Measurements from ENCODE around the gene SLCO2B1.

The SLCO2B1 gene

GRCh38 chr11:75195167-75195962 lies 44.5 kb downstream of the SLCO2B1 start:
- DNase-seq: no peak

DNA sequence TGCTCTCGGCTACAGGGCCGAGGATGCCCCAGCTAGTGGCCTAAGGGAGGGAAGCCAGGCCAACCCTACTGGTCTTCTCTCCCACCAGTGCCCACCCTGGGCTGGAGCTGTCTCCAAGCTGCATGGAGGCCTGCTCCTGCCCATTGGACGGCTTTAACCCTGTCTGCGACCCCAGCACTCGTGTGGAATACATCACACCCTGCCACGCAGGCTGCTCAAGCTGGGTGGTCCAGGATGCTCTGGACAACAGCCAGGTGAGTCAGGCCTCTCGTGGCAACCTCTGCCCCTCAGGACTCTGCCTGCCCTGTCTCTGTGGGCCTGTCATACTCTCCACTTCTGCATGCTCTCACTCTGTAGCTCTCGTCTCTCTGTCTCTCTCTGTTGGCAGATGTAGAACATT lies 45.5 kb downstream of the SLCO2B1 start:
- no peak for DNase-seq

- no peak for DNase-seq
Measured at GRCh38 chr11:75197512-75198277, 46.8 kb downstream of the SLCO2B1 start.

DNA sequence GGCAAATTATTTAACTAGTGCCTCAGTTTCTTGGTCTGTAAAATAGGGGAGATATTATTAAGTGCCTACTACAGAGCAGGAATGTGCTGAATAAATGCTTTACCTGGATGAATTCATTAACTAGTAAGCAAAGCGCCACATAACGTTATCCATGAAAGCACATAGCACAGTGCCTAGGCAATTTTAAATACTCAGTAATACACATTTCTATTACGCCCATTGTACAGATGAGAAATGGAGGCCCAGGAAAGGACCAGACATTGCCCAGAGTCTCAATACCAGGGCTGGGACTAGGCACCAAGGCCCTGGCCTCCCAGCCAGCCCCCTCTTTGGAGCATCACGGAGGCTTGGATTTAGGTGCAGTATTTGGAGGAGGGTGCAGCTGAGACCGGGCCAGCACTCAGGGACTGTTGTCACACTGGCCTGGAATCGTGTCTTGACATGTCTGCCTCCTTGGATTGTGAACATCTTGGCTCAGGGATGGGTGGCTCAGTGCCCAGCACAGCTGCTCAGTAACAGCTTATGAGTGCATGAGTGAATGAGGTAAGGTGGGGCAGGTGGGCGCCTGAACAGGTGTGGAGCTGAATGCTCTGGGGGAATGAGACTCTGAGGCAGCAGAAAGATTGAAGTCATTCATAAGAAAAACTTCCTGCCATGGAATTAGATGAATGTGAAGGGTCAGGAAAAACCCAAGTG lies 47.5 kb downstream of the SLCO2B1 start:
- no peak for DNase-seq

- no peak for DNase-seq
Measured at GRCh38 chr11:75199412-75199955, 48.6 kb downstream of the SLCO2B1 start.

DNA sequence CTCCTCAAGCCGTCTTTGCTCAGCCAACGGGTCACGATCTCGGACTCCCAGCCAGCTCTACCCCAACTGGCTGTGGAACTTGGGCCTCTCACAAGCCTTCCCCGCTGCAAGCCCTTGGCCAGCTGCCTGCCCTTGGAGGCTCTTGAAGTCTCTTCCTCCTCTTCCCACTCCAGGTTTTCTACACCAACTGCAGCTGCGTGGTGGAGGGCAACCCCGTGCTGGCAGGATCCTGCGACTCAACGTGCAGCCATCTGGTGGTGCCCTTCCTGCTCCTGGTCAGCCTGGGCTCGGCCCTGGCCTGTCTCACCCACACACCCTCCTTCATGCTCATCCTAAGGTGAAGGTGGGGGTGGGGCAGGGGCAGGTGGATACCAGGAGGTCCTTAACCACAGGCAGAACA lies 49.1 kb downstream of the SLCO2B1 start:
- no peak for DNase-seq

- no peak for DNase-seq
Measured at GRCh38 chr11:75200531-75200930, 49.6 kb downstream of the SLCO2B1 start.

DNA sequence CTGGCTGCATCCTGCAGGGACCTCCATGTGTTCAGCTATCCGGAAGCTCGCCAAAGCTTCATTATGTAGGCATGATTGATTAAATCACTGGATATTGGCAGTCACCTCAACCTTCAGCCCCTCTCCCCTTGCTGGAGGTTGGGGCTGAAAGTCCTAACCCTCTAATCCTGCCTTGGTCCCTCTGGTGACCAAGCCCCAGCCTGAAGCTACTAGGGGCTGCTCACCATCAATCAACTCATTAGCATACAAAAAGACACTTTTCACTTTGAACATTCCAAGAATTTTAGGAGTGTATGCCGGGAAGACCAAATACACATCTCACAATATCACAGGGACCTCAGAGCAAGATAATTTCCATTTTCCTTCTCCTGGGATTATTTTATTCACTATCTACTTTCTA lies 50.9 kb downstream of the SLCO2B1 start:
- no peak for DNase-seq

GRCh38 chr11:75202195-75202594 lies 51.3 kb downstream of the SLCO2B1 start:
- no peak for DNase-seq

DNA sequence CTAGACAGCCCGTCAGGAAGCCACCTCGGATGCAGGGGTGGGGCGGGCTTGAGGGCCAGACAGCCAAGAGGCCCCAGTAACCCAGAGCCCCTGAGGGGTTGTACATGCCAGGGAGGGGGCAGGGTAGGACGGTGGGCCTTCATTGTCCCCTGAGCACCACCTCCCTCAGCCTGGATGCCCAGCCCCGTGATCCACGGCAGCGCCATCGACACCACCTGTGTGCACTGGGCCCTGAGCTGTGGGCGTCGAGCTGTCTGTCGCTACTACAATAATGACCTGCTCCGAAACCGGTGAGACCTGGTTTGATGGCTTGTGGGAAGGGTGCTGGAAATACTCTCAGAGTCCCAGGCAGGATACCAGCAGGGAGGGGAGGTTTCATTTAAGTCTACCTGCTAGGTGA lies 52.2 kb downstream of the SLCO2B1 start:
- DNase-seq: no peak

- DNase-seq: no peak
Measured at GRCh38 chr11:75203641-75204011, 52.7 kb downstream of the SLCO2B1 start.

GRCh38 chr11:75204012-75204674 lies 53.2 kb downstream of the SLCO2B1 start:
- no peak for DNase-seq

DNA sequence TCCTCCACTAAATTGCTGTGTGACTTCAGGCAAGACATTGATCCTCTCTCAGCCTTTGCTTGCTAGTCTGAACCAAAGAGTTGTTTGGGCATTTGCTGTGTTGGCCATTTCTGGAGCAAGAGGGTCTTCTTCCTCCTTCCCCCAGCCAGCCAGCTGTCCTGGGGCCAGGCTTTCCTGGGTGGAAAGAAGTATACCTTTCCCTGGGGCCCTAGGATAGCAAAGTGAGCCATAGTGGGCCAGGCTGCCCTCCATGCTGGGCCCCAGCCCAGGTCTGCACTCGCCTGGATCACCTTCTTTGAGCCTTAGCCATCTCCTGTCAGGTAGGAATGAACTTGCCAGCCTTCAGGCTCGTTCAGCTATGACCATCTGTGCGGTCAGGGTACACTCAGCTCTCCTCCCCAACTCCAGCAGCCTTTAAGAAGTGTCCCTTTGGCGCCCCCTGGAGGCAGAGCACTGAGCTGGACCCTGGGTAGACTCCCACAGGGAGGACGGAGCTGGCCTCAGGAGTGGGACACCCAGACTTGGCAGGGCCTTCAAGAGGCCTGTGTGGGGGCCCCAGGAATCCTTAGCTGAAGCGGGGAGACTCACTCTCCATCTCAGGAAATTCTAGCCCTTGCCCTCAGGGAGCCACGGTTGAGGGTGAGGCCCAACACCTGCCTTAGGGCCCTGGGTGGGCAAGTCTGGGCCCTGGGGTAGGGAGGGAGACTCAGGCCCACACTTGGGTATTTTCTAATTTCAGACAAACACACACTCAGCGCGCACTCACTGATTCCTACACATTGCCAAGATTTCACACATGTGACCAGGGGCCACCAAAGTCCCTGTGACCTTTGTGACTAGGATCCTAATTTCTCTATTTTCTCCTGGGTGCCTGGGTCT lies 54.0 kb downstream of the SLCO2B1 start:
- peak; percentile 44 to 77 (median 63) for DNase-seq

- no peak for DNase-seq
Measured at GRCh38 chr11:75205564-75206020, 54.7 kb downstream of the SLCO2B1 start.

- DNase-seq: no peak
Measured at GRCh38 chr11:75208446-75208845, 57.5 kb downstream of the SLCO2B1 start.

- no peak for DNase-seq
Measured at GRCh38 chr11:75212411-75212810, 61.5 kb downstream of the SLCO2B1 start.

GRCh38 chr11:75214411-75214821 lies 63.5 kb downstream of the SLCO2B1 start:
- DNase-seq: peak; percentile 29 to 71 (median 59)

DNA sequence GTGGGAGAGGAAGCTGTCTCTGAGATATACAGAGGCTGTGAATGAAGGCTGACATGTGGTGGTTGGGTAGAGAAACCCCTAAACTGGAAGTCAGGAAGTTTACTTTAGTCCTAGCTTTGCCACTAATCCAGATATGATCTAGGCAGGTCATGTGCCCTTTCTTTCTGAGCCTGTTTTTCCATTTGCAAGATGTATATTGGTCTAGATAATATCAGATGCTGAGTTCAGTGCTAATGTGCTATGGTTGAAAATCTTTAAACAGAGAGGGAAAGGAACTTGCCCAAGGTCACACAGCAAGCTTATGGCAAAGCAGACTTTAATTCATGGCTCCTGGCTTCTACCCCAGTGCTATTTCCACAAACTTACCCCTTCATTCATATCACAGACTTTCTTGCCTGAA lies 63.9 kb downstream of the SLCO2B1 start:
- no peak for DNase-seq

DNA sequence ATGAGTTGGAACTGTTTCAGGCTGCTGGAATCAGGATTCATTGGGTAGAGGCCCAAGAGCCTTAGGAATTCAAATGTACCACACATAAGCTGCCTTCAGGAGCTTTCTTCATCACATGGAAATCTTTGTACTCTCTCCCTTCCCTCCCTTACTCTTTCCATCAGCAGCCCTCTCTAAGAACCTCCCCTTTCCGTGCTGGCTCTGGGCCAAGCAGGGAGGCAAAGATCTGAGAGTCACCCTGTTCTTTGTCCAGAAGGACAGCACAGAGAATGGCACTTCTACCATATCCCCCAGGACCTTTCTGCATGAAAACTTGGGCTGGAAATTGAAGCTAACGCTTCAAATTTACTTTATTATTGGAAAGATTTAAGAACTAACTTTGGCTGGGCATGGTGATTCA lies 69.0 kb downstream of the SLCO2B1 start:
- no peak for DNase-seq

- DNase-seq: no peak
Measured at GRCh38 chr11:75223954-75224643, 73.2 kb downstream of the SLCO2B1 start.

- no peak for DNase-seq
Measured at GRCh38 chr11:75225794-75226193, 74.9 kb downstream of the SLCO2B1 start.
